PC-3 (cell line): ENCODE measurements around the gene TMEM11.

ENCODE experiments used
- EZH2 ChIP-seq: fragments of 300-600 bp; sonication (generic); IDR thresholded peaks from one replicate; pipeline ENCODE4 v1.6.1; 2017; ENCODE audit warnings: antibody characterized with exemption, mild to moderate bottlenecking, low read length; ENCODE audit not compliant: unreplicated experiment
- EZH2phosphoT487 ChIP-seq: fragments of 300-600 bp; sonication (generic); IDR thresholded peaks from 2 replicates; pipeline ENCODE4 v1.6.1; 2018; ENCODE audit warnings: mild to moderate bottlenecking, antibody characterized with exemption, low read length, borderline replicate concordance
- TF ChIP-seq, protein P1 (sequence below): fragments of 300-600 bp; sonication (generic); conservative IDR thresholded peaks from 2 replicates; pipeline ENCODE4 v1.5.1; 2017; ENCODE audit warnings: antibody characterized with exemption, low read depth, mild to moderate bottlenecking, low read length

DNA sequence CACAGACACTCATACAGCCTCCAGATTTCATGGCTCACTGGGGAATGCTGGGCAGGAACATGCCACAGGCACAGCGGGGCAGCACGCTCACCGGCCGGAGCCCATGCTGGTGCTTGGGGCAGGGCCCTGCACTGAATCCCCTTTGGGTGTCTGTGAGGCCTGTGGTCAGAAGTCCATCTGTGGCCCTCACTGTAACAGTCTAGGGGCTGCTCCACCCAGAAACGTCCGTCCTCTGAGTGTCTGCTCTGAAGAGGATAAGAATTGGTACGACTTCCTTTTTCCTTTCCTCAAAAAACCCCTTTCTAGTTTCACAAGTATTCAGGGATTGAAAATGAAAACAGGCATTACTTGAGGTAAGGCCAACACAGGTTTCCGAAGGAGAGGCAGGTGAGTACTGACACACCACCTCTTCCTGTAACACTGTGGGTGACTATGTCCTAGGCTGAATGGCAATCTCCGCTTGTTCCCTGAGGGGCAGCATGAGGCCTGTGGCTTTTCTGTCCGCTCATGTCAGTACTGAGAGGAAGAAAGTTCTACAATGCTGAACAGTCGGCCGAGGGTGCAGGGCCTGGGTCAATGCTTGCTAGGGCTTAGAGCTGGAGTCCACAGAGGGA is 42.5 kb downstream of the TMEM11 start:
- TF ChIP-seq, protein P1, sequence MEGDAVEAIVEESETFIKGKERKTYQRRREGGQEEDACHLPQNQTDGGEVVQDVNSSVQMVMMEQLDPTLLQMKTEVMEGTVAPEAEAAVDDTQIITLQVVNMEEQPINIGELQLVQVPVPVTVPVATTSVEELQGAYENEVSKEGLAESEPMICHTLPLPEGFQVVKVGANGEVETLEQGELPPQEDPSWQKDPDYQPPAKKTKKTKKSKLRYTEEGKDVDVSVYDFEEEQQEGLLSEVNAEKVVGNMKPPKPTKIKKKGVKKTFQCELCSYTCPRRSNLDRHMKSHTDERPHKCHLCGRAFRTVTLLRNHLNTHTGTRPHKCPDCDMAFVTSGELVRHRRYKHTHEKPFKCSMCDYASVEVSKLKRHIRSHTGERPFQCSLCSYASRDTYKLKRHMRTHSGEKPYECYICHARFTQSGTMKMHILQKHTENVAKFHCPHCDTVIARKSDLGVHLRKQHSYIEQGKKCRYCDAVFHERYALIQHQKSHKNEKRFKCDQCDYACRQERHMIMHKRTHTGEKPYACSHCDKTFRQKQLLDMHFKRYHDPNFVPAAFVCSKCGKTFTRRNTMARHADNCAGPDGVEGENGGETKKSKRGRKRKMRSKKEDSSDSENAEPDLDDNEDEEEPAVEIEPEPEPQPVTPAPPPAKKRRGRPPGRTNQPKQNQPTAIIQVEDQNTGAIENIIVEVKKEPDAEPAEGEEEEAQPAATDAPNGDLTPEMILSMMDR: no peak
- TF ChIP-seq EZH2 (no peak), EZH2phosphoT487 (no peak)
